Spleen (tissue), 11 donors: ENCODE results near the gene ZBTB32. TPM values are rescaled to one million over a fixed set of nuclear protein-coding genes. Genes with fewer than 3 reads are reported as not detected.
A peak's percentile ranks its signal among the peaks of the same experiment; 100 is the strongest.

ENCODE experiments used
- DNase-seq: peaks from one replicate; pipeline ENCODE4 v3.0.0-alpha.2; 2020
- H3K27ac ChIP-seq, 8 donors: fragments of 200-600 bp; sonication (generic) in 7 of 8; 1 replicate in 4 of 8; 2 replicates in 4 of 8; pipeline versions ENCODE4 v1.5.0 to v1.8.0; 2016 to 2021; ENCODE audit warnings: inconsistent platforms in 4 of 8, mild to moderate bottlenecking in 4 of 8, moderate library complexity in 1 of 8
- H3K27me3 ChIP-seq, 7 donors: fragments of 200-600 bp; sonication (generic) in 6 of 7; replicated peaks in 1 of 7; 1 replicate in 4 of 7; 2 replicates in 3 of 7; pipeline versions ENCODE4 v1.5.0 to v1.8.0; 2016 to 2021; ENCODE audit warnings: inconsistent platforms in 3 of 7, mild to moderate bottlenecking in 1 of 7
- H3K36me3 ChIP-seq, 6 donors: fragments of 200-600 bp; sonication (generic) in 5 of 6; 1 replicate in 4 of 6; 2 replicates in 2 of 6; pipeline versions ENCODE4 v1.5.0 to v1.8.0; 2016 to 2021; ENCODE audit warnings: inconsistent platforms in 2 of 6
- H3K4me1 ChIP-seq, 6 donors: fragments of 200-600 bp; sonication (generic) in 5 of 6; 1 replicate in 3 of 6; 2 replicates in 3 of 6; pipeline versions ENCODE4 v1.5.0 to v1.8.0; 2016 to 2021; ENCODE audit warnings: inconsistent platforms in 3 of 6
- H3K4me3 ChIP-seq, 8 donors: fragments of 200-600 bp; sonication (generic) in 7 of 8; 1 replicate in 4 of 8; 2 replicates in 4 of 8; pipeline versions ENCODE4 v1.5.0 to v1.8.0; 2016 to 2021; ENCODE audit warnings: inconsistent platforms in 4 of 8, mild to moderate bottlenecking in 4 of 8, moderate library complexity in 2 of 8
- H3K9me3 ChIP-seq, 8 donors: fragments of 200-600 bp; sonication (generic) in 7 of 8; 1 replicate in 4 of 8; 2 replicates in 4 of 8; pipeline versions ENCODE4 v1.5.0 to v1.8.0; 2016 to 2021; ENCODE audit warnings: inconsistent platforms in 4 of 8
- CTCF ChIP-seq, 11 experiments: fragments of 200-600 bp in 7 of 11; fragments of 450-650 bp in 4 of 11; sonication (generic) in 4 of 11; IDR thresholded peaks in 8 of 11; conservative IDR thresholded peaks in 3 of 11; 1 replicate in 7 of 11; 2 replicates in 4 of 11; pipeline versions ENCODE4 v1.4.0 to v1.8.0; 2016 to 2021; ENCODE audit warnings: antibody characterized with exemption in 11 of 11, inconsistent platforms in 4 of 11, mild to moderate bottlenecking in 1 of 11
- POLR2A ChIP-seq, 3 donors: fragments of 450-650 bp; IDR thresholded peaks; one replicate each; pipeline ENCODE4 v1.5.1; 2017; ENCODE audit warnings: antibody characterized with exemption in 3 of 3, mild to moderate bottlenecking in 1 of 3
- POLR2AphosphoS5 ChIP-seq, 3 donors: sonication (generic); formaldehyde crosslinking; IDR thresholded peaks; one replicate each; pipeline ENCODE4 v1.5.1; 2017; ENCODE audit warnings: antibody characterized with exemption in 3 of 3
- WGBS, 5 donors: extraction: QIAGEN DNeasy Blood & Tissue Kit in 3 of 5; methylation state at CpG; one replicate each; pipeline versions ENCODE4 v1.1.5 to v1.1.7; 2013 to 2018; 5-methylcytosine and 5-hydroxymethylcytosine counted together
- intact Hi-C: fragments of 100-400 bp; cut with DNase I; formaldehyde crosslinking; loops from one replicate; pipeline ENCODE4 v1.15.0; 2023; ENCODE audit warnings: low total_unique reads
- polyA plus RNA-seq, 3 donors: library from polyadenylated mRNA; stranded (reverse); fragments of 200-250 nt; gene quantifications; one replicate each; pipeline ENCODE4 v1.2.1, GENCODE V29; 2013
- total RNA-seq, 7 donors: library from RNA; depleted of rRNA in 3 of 7; stranded (reverse); fragments of >200 nt in 3 of 7; fragmentation: NEBNext Ultra II Directional in 4 of 7; extraction: Animal tissue kit (Norgen Biotek cat#: 25700) in 4 of 7; gene quantifications; one replicate each; pipeline versions ENCODE4 v1.1.0 to v1.2.1, GENCODE V29; 2016 to 2021
- donor health status: healthy with polysubstance abuse.
- donor health status: DM: no; HTN: no; CAD: no; lungs with moderate emphysema.
- donor health status: DM: no; HTN: no; CAD: no.
- donor health status: Bipolar disorder and iron deficiency.
- donor health status: healthy.
- donor health status: DM: no; HTN: no; CAD: no.
- donor health status: DM: yes; HTN: yes; CAD: no.

Gene ZBTB32
- total and polyA plus RNA-seq, 10 donors: 2.5 to 8.2 (median 4.2) TPM

GRCh38 chr19:35751839-35752745 is 47.7 kb downstream of the ZBTB32 start:
- TF ChIP-seq POLR2A (IDR thresholded peaks at IDR 0.05) (no peak), POLR2AphosphoS5 (IDR thresholded peaks at IDR 0.05) (no peak), CTCF (IDR thresholded peaks at IDR 0.05 in 8 of 11, conservative IDR thresholded peaks at IDR 0.05 in 3 of 11) (no peak)
- Histone ChIP-seq H3K9me3 (no peaks in the 10 kb centered on the region), H3K27me3 (peaks cover 0 to 21% (median 4%) of the 10 kb centered on the region in 7 donors), H3K4me3 (no peak overlapping the region), H3K27ac (no peak overlapping the region), H3K4me1 (peaks cover 30 to 61% (median 45%) of the 10 kb centered on the region in 6 donors), H3K36me3 (peaks cover 0 to 44% (median 29%) of the 10 kb centered on the region in 6 donors)
- 86 to 95% (median 89%) methylated on average over 13 to 14 of the region's 14 CpGs for WGBS, 5 donors
- intact Hi-C loops: no loop called here
- DNase-seq: peak; percentile 75

GRCh38 chr19:35752746-35753350 is 48.5 kb downstream of the ZBTB32 start:
- H3K36me3 ChIP-seq: peaks cover 0 to 44% (median 29%) of the 10 kb centered on the region in 6 donors

GRCh38 chr19:35753634-35754369 is 49.4 kb downstream of the ZBTB32 start:
- peak; percentile 37 for DNase-seq
- peaks cover 0 to 44% (median 29%) of the 10 kb centered on the region in 6 donors for H3K36me3 ChIP-seq
- 89 to 99% (median 97%) methylated on average over 11 to 20 of the region's 20 CpGs for WGBS, 5 donors
- H3K27me3 ChIP-seq: peaks cover 0 to 23% (median 4%) of the 10 kb centered on the region in 7 donors
- TF ChIP-seq CTCF (IDR thresholded peaks at IDR 0.05 in 8 of 11, conservative IDR thresholded peaks at IDR 0.05 in 3 of 11) (no peak), POLR2AphosphoS5 (IDR thresholded peaks at IDR 0.05) (peak in 1 of 3 donors; percentile 44)
- H3K27ac ChIP-seq: no peak overlapping the region
- no peak overlapping the region for H3K4me3 ChIP-seq
- H3K9me3 ChIP-seq: no peaks in the 10 kb centered on the region
- H3K4me1 ChIP-seq: peaks cover 30 to 59% (median 46%) of the 10 kb centered on the region in 6 donors
- intact Hi-C loops: no loop called here

More at GRCh38 chr19:35752746-35753350, 48.5 kb downstream of the ZBTB32 start:
- no peaks in the 10 kb centered on the region for H3K9me3 ChIP-seq
- no peak overlapping the region for H3K4me3 ChIP-seq
- intact Hi-C loops: no loop called here
- TF ChIP-seq POLR2A (IDR thresholded peaks at IDR 0.05) (no peak), POLR2AphosphoS5 (IDR thresholded peaks at IDR 0.05) (peak in 1 of 3 donors; percentile 11), CTCF (IDR thresholded peaks at IDR 0.05 in 8 of 11, conservative IDR thresholded peaks at IDR 0.05 in 3 of 11) (no peak)
- 96 to 98% (median 96%) methylated on average over 18 to 20 of the region's 20 CpGs for WGBS, 5 donors
- H3K4me1 ChIP-seq: peaks cover 30 to 59% (median 46%) of the 10 kb centered on the region in 6 donors
- H3K27ac ChIP-seq: no peak overlapping the region
- peaks cover 0 to 23% (median 4%) of the 10 kb centered on the region in 7 donors for H3K27me3 ChIP-seq
- DNase-seq: peak; percentile 69
